ENCODE results near the gene SYNJ1. TPM values are rescaled to one million over a fixed set of nuclear protein-coding genes. Genes with fewer than 3 reads are reported as not detected.

SYNJ1 gene
- total RNA-seq, 2 donors from 2014 or later: 6.0 to 12.2 TPM

GRCh38 chr21:32770871-32771523, 43.2 kb upstream of the SYNJ1 start:
- Mint-ChIP-seq H3K4me3 (peak overlapping the region; percentile 85), H3K27ac (peak overlapping the region; percentile 96), H3K4me1 (peaks cover 18% of the 10 kb centered on the region), H3K36me3 (ENCODE audit: low read depth) (peaks cover 36% of the 10 kb centered on the region), H3K27me3 (ENCODE audit: insufficient read depth) (peaks cover 3% of the 10 kb centered on the region), H3K9me3 (peaks cover 4% of the 10 kb centered on the region)
- WGBS, 2 experiments (ENCODE audit: insufficient coverage in 1 of 2, insufficient read length in 1 of 2): 0% methylated on average over 28 to 56 of the region's 56 CpGs
- Histone ChIP-seq H3K9ac (ENCODE audit: extremely low read depth, low read length, poor library complexity, severe bottlenecking) (peak overlapping the region; percentile 78), H3K36me3 (ENCODE audit: control insufficient read depth, insufficient read depth, low read length) (peaks cover 33% of the 10 kb centered on the region), H3K4me1 (ENCODE audit: control insufficient read depth, insufficient read depth, low read length) (no peaks in the 10 kb centered on the region), H3K9me3 (ENCODE audit: control insufficient read depth, low read length) (peaks cover 14% of the 10 kb centered on the region), H3K27me3 (ENCODE audit: control insufficient read depth, insufficient read depth, low read length, poor library complexity, severe bottlenecking) (no peaks in the 10 kb centered on the region), H3K4me3 (ENCODE audit: low read length) (peak overlapping the region; percentile 92), H3K27ac (ENCODE audit: low read depth, low read length) (peak overlapping the region; percentile 96)
- TF ChIP-seq CTCF (conservative IDR thresholded peaks at IDR 0.05): peak; percentile 22
- DNase-seq: peak; percentile 82

- H3K36me3 Mint-ChIP-seq (ENCODE audit: low read depth): peaks cover 57% of the 10 kb centered on the region
- Histone ChIP-seq H3K27ac (ENCODE audit: low read depth, low read length) (no peak overlapping the region), H3K27me3 (ENCODE audit: control insufficient read depth, insufficient read depth, low read length, poor library complexity, severe bottlenecking) (no peaks in the 10 kb centered on the region), H3K36me3 (ENCODE audit: control insufficient read depth, insufficient read depth, low read length) (peaks cover 52% of the 10 kb centered on the region), H3K9me3 (ENCODE audit: control insufficient read depth, low read length) (peaks cover 14% of the 10 kb centered on the region), H3K9ac (ENCODE audit: extremely low read depth, low read length, poor library complexity, severe bottlenecking) (no peak overlapping the region), H3K4me3 (ENCODE audit: low read length) (peak overlapping the region; percentile 92), H3K4me1 (ENCODE audit: control insufficient read depth, insufficient read depth, low read length) (no peaks in the 10 kb centered on the region)
- no peak for TF ChIP-seq CTCF (conservative IDR thresholded peaks at IDR 0.05)
- no peak overlapping the region for H3K27ac Mint-ChIP-seq
- peaks cover 25% of the 10 kb centered on the region for H3K4me1 Mint-ChIP-seq
- peak overlapping the region; percentile 8 for H3K4me3 Mint-ChIP-seq
- 89 to 95% methylated on average over 3 of the region's 3 CpGs for WGBS, 2 experiments (ENCODE audit: insufficient coverage in 1 of 2, insufficient read length in 1 of 2)
- H3K9me3 Mint-ChIP-seq: peaks cover 4% of the 10 kb centered on the region
- H3K27me3 Mint-ChIP-seq (ENCODE audit: insufficient read depth): peaks cover 3% of the 10 kb centered on the region
- no peak for DNase-seq
Measured at GRCh38 chr21:32768530-32768929, 40.7 kb upstream of the SYNJ1 start.

- Mint-ChIP-seq H3K4me1 (peaks cover 23% of the 10 kb centered on the region), H3K9me3 (peaks cover 4% of the 10 kb centered on the region), H3K27me3 (ENCODE audit: insufficient read depth) (no peaks in the 10 kb centered on the region), H3K36me3 (ENCODE audit: low read depth) (peaks cover 84% of the 10 kb centered on the region), H3K4me3 (no peak overlapping the region), H3K27ac (no peak overlapping the region)
- Histone ChIP-seq H3K36me3 (ENCODE audit: control insufficient read depth, insufficient read depth, low read length) (peaks cover 85% of the 10 kb centered on the region), H3K4me1 (ENCODE audit: control insufficient read depth, insufficient read depth, low read length) (no peaks in the 10 kb centered on the region), H3K9ac (ENCODE audit: extremely low read depth, low read length, poor library complexity, severe bottlenecking) (no peak overlapping the region), H3K9me3 (ENCODE audit: control insufficient read depth, low read length) (peaks cover 14% of the 10 kb centered on the region), H3K27me3 (ENCODE audit: control insufficient read depth, insufficient read depth, low read length, poor library complexity, severe bottlenecking) (no peaks in the 10 kb centered on the region), H3K27ac (ENCODE audit: low read depth, low read length) (no peak overlapping the region), H3K4me3 (ENCODE audit: low read length) (no peak overlapping the region)
- no peak for TF ChIP-seq CTCF (conservative IDR thresholded peaks at IDR 0.05)
- no peak for DNase-seq
- 92 to 100% methylated on average over 1 to 2 of the region's 2 CpGs for WGBS, 2 experiments (ENCODE audit: insufficient coverage in 1 of 2, insufficient read length in 1 of 2)
Measured at GRCh38 chr21:32765058-32765457, 37.2 kb upstream of the SYNJ1 start.
